Stimulated activated naive CD4-positive, alpha-beta T cell treated with Interleukin-2 at 50 U/mL for 16 hours (primary cell): ENCODE data around the gene ZNF23.
"Not testable (repeated sequence)": the region's sequence is repeated elsewhere in the genome, so short reads cannot be mapped to it uniquely, and the experiment has no call there.

Source experiments
- DNase-seq: peaks from one replicate; lab custom pipeline; 2025; lab: John Stamatoyannopoulos, UW

Gene ZNF23

GRCh38 chr16:71461686-71462648 lies at the start of gene ZNF23:
ZNF23 (minus strand) TSS chr16:71462247; CDS start chr16:71456796, 5,451 bp downstream.
- peak; percentile 73 for DNase-seq

GRCh38 chr16:71507061-71507460 lies 45.0 kb upstream of the ZNF23 start:
- DNase-seq = no peak

GRCh38 chr16:71504901-71505300 lies 42.9 kb upstream of the ZNF23 start:
- DNase-seq = no peak

GRCh38 chr16:71504051-71504450 lies 42.0 kb upstream of the ZNF23 start:
- DNase-seq = not testable (repeated sequence)

GRCh38 chr16:71501547-71501946 lies 39.5 kb upstream of the ZNF23 start:
- no peak for DNase-seq

- DNase-seq = no peak
Observed at GRCh38 chr16:71500964-71501363, 38.9 kb upstream of the ZNF23 start.

GRCh38 chr16:71499775-71500364 lies 37.8 kb upstream of the ZNF23 start:
- no peak for DNase-seq

- no peak for DNase-seq
Observed at GRCh38 chr16:71498031-71498430, 36.0 kb upstream of the ZNF23 start.

GRCh38 chr16:71493213-71493612 lies 31.2 kb upstream of the ZNF23 start:
- DNase-seq = no peak

GRCh38 chr16:71492786-71493185 lies 30.7 kb upstream of the ZNF23 start:
- DNase-seq = no peak

GRCh38 chr16:71491054-71491453 lies 29.0 kb upstream of the ZNF23 start:
- DNase-seq = no peak

GRCh38 chr16:71490361-71490760 lies 28.3 kb upstream of the ZNF23 start:
- DNase-seq = no peak

- DNase-seq = no peak
Observed at GRCh38 chr16:71489122-71489521, 27.1 kb upstream of the ZNF23 start, which contains the start of gene ZNF19. ZNF19 (minus strand) TSS chr16:71489324; CDS start chr16:71482114, 7,210 bp downstream.

GRCh38 chr16:71484006-71484893 lies 22.2 kb upstream of the ZNF23 start:
- DNase-seq = peak; percentile 75

GRCh38 chr16:71482569-71482968 lies 20.5 kb upstream of the ZNF23 start:
- DNase-seq = no peak

- no peak for DNase-seq
Observed at GRCh38 chr16:71480956-71481355, 18.9 kb upstream of the ZNF23 start.

GRCh38 chr16:71479420-71479819 lies 17.4 kb upstream of the ZNF23 start:
- DNase-seq = no peak

- no peak for DNase-seq
Observed at GRCh38 chr16:71476457-71477124, 14.5 kb upstream of the ZNF23 start.

- DNase-seq = no peak
Observed at GRCh38 chr16:71474864-71475263, 12.8 kb upstream of the ZNF23 start.

GRCh38 chr16:71473891-71474290 lies 11.8 kb upstream of the ZNF23 start:
- DNase-seq = no peak

GRCh38 chr16:71472931-71473330 lies 10.9 kb upstream of the ZNF23 start:
- no peak for DNase-seq

- no peak for DNase-seq
Observed at GRCh38 chr16:71472051-71472450, 10.0 kb upstream of the ZNF23 start.
